Ectodermal cell (in vitro differentiated cells): ENCODE data around the gene SPECC1L.

Source experiments
- H3K27ac ChIP-seq: 2 replicates; pipeline ENCODE4 v1.7.0; 2013; ENCODE audit warnings: mild to moderate bottlenecking, low read depth, low read length; ENCODE audit not compliant: insufficient read depth, poor library complexity, severe bottlenecking
- H3K27me3 ChIP-seq: 2 replicates; pipeline ENCODE4 v1.7.0; 2013; ENCODE audit warnings: mild to moderate bottlenecking, low read length; ENCODE audit not compliant: insufficient read depth, control insufficient read depth, poor library complexity, severe bottlenecking
- H3K36me3 ChIP-seq: one replicate; pipeline ENCODE4 v1.7.0; 2013; ENCODE audit warnings: low read length; ENCODE audit not compliant: control insufficient read depth, insufficient read depth
- H3K4me1 ChIP-seq: one replicate; pipeline ENCODE4 v1.7.0; 2013; ENCODE audit warnings: low read length; ENCODE audit not compliant: control insufficient read depth, insufficient read depth
- H3K4me3 ChIP-seq: 2 replicates; pipeline ENCODE4 v1.7.0; 2013; ENCODE audit warnings: low read depth, low read length, control low read depth; ENCODE audit not compliant: insufficient read depth
- H3K9me3 ChIP-seq: 2 replicates; pipeline ENCODE4 v1.7.0; 2013; ENCODE audit warnings: mild to moderate bottlenecking, low read length, moderate library complexity; ENCODE audit not compliant: control insufficient read depth
- WGBS, 2 experiments: methylation state at CpG; one replicate each; pipeline ENCODE4 v1.1.7; 2013; ENCODE audit warnings: missing lambda C conversion rate in 2 of 2; 5-methylcytosine and 5-hydroxymethylcytosine counted together

SPECC1L gene

GRCh38 chr22:24403346-24403745, 132.7 kb downstream of the SPECC1L start:
- H3K27ac ChIP-seq = no peak overlapping the region
- 91 to 93% methylated on average over 3 of the region's 3 CpGs for WGBS, 2 experiments

GRCh38 chr22:24404561-24405275, 134.1 kb downstream of the SPECC1L start:
- Histone ChIP-seq H3K27me3 (no peaks in the 10 kb centered on the region), H3K36me3 (no peaks in the 10 kb centered on the region), H3K27ac (no peak overlapping the region), H3K4me1 (no peaks in the 10 kb centered on the region), H3K4me3 (no peak overlapping the region), H3K9me3 (no peaks in the 10 kb centered on the region)
- WGBS, 2 experiments = 94% methylated on average over 9 of the region's 9 CpGs

More at GRCh38 chr22:24403346-24403745, 132.7 kb downstream of the SPECC1L start:
- Histone ChIP-seq H3K36me3 (no peaks in the 10 kb centered on the region), H3K4me3 (no peak overlapping the region), H3K27me3 (no peaks in the 10 kb centered on the region), H3K4me1 (no peaks in the 10 kb centered on the region), H3K9me3 (no peaks in the 10 kb centered on the region)

- no peaks in the 10 kb centered on the region for H3K4me1 ChIP-seq
- 91 to 97% methylated on average over 12 of the region's 12 CpGs for WGBS, 2 experiments
- no peak overlapping the region for H3K27ac ChIP-seq
- H3K9me3 ChIP-seq = no peaks in the 10 kb centered on the region
- no peaks in the 10 kb centered on the region for H3K36me3 ChIP-seq
- no peak overlapping the region for H3K4me3 ChIP-seq
- H3K27me3 ChIP-seq = no peaks in the 10 kb centered on the region
Observed at GRCh38 chr22:24405631-24406321, 135.1 kb downstream of the SPECC1L start.

GRCh38 chr22:24406322-24407277, 136.0 kb downstream of the SPECC1L start:
- no peaks in the 10 kb centered on the region for H3K4me1 ChIP-seq
- no peaks in the 10 kb centered on the region for H3K9me3 ChIP-seq
- H3K27ac ChIP-seq = no peak overlapping the region
- 91 to 92% methylated on average over 19 of the region's 19 CpGs for WGBS, 2 experiments
- no peak overlapping the region for H3K4me3 ChIP-seq
- no peaks in the 10 kb centered on the region for H3K36me3 ChIP-seq
- no peaks in the 10 kb centered on the region for H3K27me3 ChIP-seq

GRCh38 chr22:24407278-24407665, 136.6 kb downstream of the SPECC1L start:
- Histone ChIP-seq H3K27ac (no peak overlapping the region), H3K36me3 (no peaks in the 10 kb centered on the region), H3K9me3 (no peaks in the 10 kb centered on the region), H3K4me1 (no peaks in the 10 kb centered on the region), H3K4me3 (no peak overlapping the region), H3K27me3 (no peaks in the 10 kb centered on the region)
- WGBS, 2 experiments = 84 to 86% methylated on average over 15 of the region's 15 CpGs

- H3K9me3 ChIP-seq = no peaks in the 10 kb centered on the region
- no peaks in the 10 kb centered on the region for H3K4me1 ChIP-seq
- no peak overlapping the region for H3K4me3 ChIP-seq
- H3K27ac ChIP-seq = no peak overlapping the region
- no peaks in the 10 kb centered on the region for H3K27me3 ChIP-seq
- H3K36me3 ChIP-seq = no peaks in the 10 kb centered on the region
- WGBS, 2 experiments = 94 to 97% methylated on average over 4 of the region's 4 CpGs
Observed at GRCh38 chr22:24407884-24408283, 137.3 kb downstream of the SPECC1L start.

GRCh38 chr22:24408630-24409029, 138.0 kb downstream of the SPECC1L start:
- Histone ChIP-seq H3K4me1 (no peaks in the 10 kb centered on the region), H3K36me3 (no peaks in the 10 kb centered on the region), H3K27me3 (no peaks in the 10 kb centered on the region), H3K4me3 (no peak overlapping the region), H3K27ac (no peak overlapping the region), H3K9me3 (no peaks in the 10 kb centered on the region)
- WGBS, 2 experiments = 95 to 96% methylated on average over 7 of the region's 7 CpGs

GRCh38 chr22:24409707-24410106, 139.1 kb downstream of the SPECC1L start:
- H3K27me3 ChIP-seq = no peaks in the 10 kb centered on the region
- 88 to 94% methylated on average over 9 of the region's 9 CpGs for WGBS, 2 experiments
- H3K27ac ChIP-seq = no peak overlapping the region
- no peaks in the 10 kb centered on the region for H3K36me3 ChIP-seq
- H3K4me1 ChIP-seq = no peaks in the 10 kb centered on the region
- no peaks in the 10 kb centered on the region for H3K9me3 ChIP-seq
- H3K4me3 ChIP-seq = no peak overlapping the region

- Histone ChIP-seq H3K27me3 (no peaks in the 10 kb centered on the region), H3K4me1 (no peaks in the 10 kb centered on the region), H3K36me3 (no peaks in the 10 kb centered on the region), H3K9me3 (no peaks in the 10 kb centered on the region), H3K27ac (no peak overlapping the region), H3K4me3 (no peak overlapping the region)
- 94 to 95% methylated on average over 8 of the region's 8 CpGs for WGBS, 2 experiments
Observed at GRCh38 chr22:24410110-24410856, 139.7 kb downstream of the SPECC1L start.
